ENCODE measurements around the gene OSBPL6. TPM values are rescaled to one million over a fixed set of nuclear protein-coding genes. Genes with fewer than 3 reads are reported as not detected.

OSBPL6 gene
- total RNA-seq, 1 experiment from 2014 or later = 11.6 TPM

- no peaks in the 10 kb centered on the region for H3K9me2 ChIP-seq (ENCODE audit: insufficient read depth)
- ChIA-PET RAD21 (ENCODE audit: low non-redundant PET in 1 of 2, low total read pairs in 2 of 2, uncharacterized antibody in 2 of 2, unreplicated experiment in 2 of 2) (no interaction called here), CTCF (no interaction called here), POLR2A (no interaction called here)
- no peak for DNase-seq (ENCODE audit: low read depth, low spot score)
- TF ChIP-seq CEBPB (IDR thresholded peaks at IDR 0.05; ENCODE audit: low read depth) = no peak
- no peak for TF ChIP-seq FOSL1 (IDR thresholded peaks at IDR 0.05; ENCODE audit: low read depth)
- H3K27ac ChIP-seq (ENCODE audit: low read depth, low read length) = no peak overlapping the region
- H3K9ac ChIP-seq (ENCODE audit: low read length) = no peak overlapping the region
- no peak overlapping the region for H3K4me3 ChIP-seq (replicated peaks in 1 of 2; ENCODE audit: low read depth in 1 of 2, low read length in 2 of 2)
- no peaks in the 10 kb centered on the region for H3K27me3 ChIP-seq (ENCODE audit: insufficient read depth, low read length)
- H2AFZ ChIP-seq (ENCODE audit: low read depth, low read length, poor library complexity, severe bottlenecking) = no peak overlapping the region
- no peak overlapping the region for H3K4me2 ChIP-seq (ENCODE audit: low read length)
- H3K9me3 ChIP-seq (ENCODE audit: control insufficient read depth in 1 of 2, insufficient read depth in 1 of 2, low read depth in 1 of 2, low read length in 2 of 2) = no peaks in the 10 kb centered on the region
- H3K36me3 ChIP-seq (ENCODE audit: control insufficient read depth in 1 of 2, insufficient read depth in 2 of 2, low read length in 2 of 2) = no peaks in the 10 kb centered on the region
- no TSS peak for BruUV-seq (replicated peaks)
- no peaks in the 10 kb centered on the region; the same call in 1 of the 2 replicates for H3K79me2 ChIP-seq (ENCODE audit: insufficient read depth, low read length)
- H4K20me1 ChIP-seq (ENCODE audit: insufficient read depth) = no peaks in the 10 kb centered on the region
- ATAC-seq = no peak
- H3K4me1 ChIP-seq (ENCODE audit: control insufficient read depth in 1 of 2, insufficient read depth in 2 of 2, low read length in 2 of 2) = no peaks in the 10 kb centered on the region
- intact Hi-C loops (cut with micrococcal nuclease) = no loop called here
These were observed 11.7 kb downstream of the OSBPL6 start for GRCh38 chr2:178205853-178206521.

GRCh38 chr2:178208336-178208735 lies 14.0 kb downstream of the OSBPL6 start:
- Histone ChIP-seq H3K27ac (ENCODE audit: low read depth, low read length) (no peak overlapping the region), H3K9ac (ENCODE audit: low read length) (no peak overlapping the region), H3K9me2 (ENCODE audit: insufficient read depth) (no peaks in the 10 kb centered on the region), H3K4me2 (ENCODE audit: low read length) (no peak overlapping the region), H3K79me2 (ENCODE audit: insufficient read depth, low read length) (no peaks in the 10 kb centered on the region; the same call in 1 of the 2 replicates), H2AFZ (ENCODE audit: low read depth, low read length, poor library complexity, severe bottlenecking) (no peak overlapping the region), H3K27me3 (ENCODE audit: insufficient read depth, low read length) (no peaks in the 10 kb centered on the region), H3K4me1 (ENCODE audit: control insufficient read depth in 1 of 2, insufficient read depth in 2 of 2, low read length in 2 of 2) (no peaks in the 10 kb centered on the region), H3K4me3 (replicated peaks in 1 of 2; ENCODE audit: low read depth in 1 of 2, low read length in 2 of 2) (no peak overlapping the region), H4K20me1 (ENCODE audit: insufficient read depth) (no peaks in the 10 kb centered on the region), H3K36me3 (ENCODE audit: control insufficient read depth in 1 of 2, insufficient read depth in 2 of 2, low read length in 2 of 2) (no peaks in the 10 kb centered on the region), H3K9me3 (ENCODE audit: control insufficient read depth in 1 of 2, insufficient read depth in 1 of 2, low read depth in 1 of 2, low read length in 2 of 2) (no peaks in the 10 kb centered on the region)
- intact Hi-C loops (cut with micrococcal nuclease) = no loop called here
- no peak for ATAC-seq
- BruUV-seq (replicated peaks) = no TSS peak
- no peak for DNase-seq (ENCODE audit: low read depth, low spot score)
- ChIA-PET CTCF (interaction anchor here (0.8 kb wide), 1 partner anchor 45 kb away, joined by 3 read pairs; no protein-coding TSS in a partner anchor), RAD21 (ENCODE audit: low non-redundant PET in 1 of 2, low total read pairs in 2 of 2, uncharacterized antibody in 2 of 2, unreplicated experiment in 2 of 2) (no interaction called here), POLR2A (no interaction called here)
- TF ChIP-seq POLR2AphosphoS5 (IDR thresholded peaks at IDR 0.05; ENCODE audit: low read depth, low read length) (no peak), POLR2A (IDR thresholded peaks at IDR 0.05; ENCODE audit: borderline replicate concordance, extremely low read depth, insufficient read depth, insufficient read length) (no peak), EZH2phosphoT487 (IDR thresholded peaks at IDR 0.05; ENCODE audit: borderline replicate concordance) (no peak)

Measured in HCT116 (cell line).